Measurements from ENCODE around the gene HCN2. TPM values are rescaled to one million over a fixed set of nuclear protein-coding genes. Genes with fewer than 3 reads are reported as not detected.

HCN2 gene
- total and polyA plus RNA-seq, 2 of the 13 experiments (the other 11 are each of a cell fraction or from before 2014, with no cell fraction given): 0.01 TPM; not detected in 1

DNA sequence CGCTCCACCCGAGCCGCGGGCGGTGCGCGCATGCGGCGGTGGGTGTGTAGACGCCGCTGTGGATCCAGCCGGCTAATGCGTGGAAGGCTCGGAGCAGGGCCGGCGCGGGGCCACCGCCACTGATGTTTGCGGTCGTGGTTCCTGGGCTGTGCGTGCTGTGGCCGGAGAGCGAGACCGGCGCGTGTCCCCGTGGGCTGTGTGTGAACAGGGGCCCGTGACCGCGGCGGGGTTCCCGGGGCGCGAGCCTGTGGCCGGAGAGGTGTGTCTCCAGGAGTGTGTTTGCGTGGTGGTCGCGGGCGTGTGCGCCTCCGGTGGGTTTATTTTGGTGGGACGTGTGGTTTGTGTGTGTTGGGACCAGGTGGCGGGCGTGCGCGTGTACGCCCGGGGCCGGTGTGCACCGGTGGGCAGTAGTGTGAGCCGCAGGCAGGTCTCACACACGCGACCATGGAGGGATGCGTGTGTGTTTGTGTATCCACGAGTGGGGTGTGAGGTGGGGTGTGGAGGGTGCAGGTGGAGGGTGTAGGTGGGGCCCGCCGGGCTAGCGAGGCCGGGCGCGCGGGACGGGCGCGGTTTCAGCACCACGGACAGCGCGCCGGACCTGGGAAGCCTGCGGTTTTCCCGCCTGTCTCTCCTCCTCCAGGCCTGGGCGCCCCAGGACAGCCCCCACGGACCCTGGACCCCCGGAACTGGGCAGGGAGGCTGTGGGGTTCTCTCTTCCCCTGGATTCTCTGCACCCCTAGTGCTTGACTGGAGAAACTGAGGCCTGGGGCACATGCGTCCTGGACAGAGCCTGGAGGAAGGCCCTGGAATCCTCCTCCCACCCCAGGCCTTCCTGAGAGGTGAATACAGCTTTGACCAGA is 1.6 kb downstream of the HCN2 start (continued):
- TF ChIP-seq ZNF619 (CRISPR knock-in tag; IDR thresholded peaks at IDR 0.05): no peak
- TF ChIP-seq ZNF772 (CRISPR knock-in tag; IDR thresholded peaks at IDR 0.05): peak; percentile 69; the same call in 1 of the 2 replicates
- no peak for TF ChIP-seq HNF4A (CRISPR knock-in tag; IDR thresholded peaks at IDR 0.05)
- TF ChIP-seq KMT2A (CRISPR knock-in tag; IDR thresholded peaks at IDR 0.05): no peak
- peak; percentile 33; the same call in 1 of the 2 replicates for TF ChIP-seq FOSL2 (CRISPR knock-in tag; IDR thresholded peaks at IDR 0.05)
- TF ChIP-seq, protein P1, sequence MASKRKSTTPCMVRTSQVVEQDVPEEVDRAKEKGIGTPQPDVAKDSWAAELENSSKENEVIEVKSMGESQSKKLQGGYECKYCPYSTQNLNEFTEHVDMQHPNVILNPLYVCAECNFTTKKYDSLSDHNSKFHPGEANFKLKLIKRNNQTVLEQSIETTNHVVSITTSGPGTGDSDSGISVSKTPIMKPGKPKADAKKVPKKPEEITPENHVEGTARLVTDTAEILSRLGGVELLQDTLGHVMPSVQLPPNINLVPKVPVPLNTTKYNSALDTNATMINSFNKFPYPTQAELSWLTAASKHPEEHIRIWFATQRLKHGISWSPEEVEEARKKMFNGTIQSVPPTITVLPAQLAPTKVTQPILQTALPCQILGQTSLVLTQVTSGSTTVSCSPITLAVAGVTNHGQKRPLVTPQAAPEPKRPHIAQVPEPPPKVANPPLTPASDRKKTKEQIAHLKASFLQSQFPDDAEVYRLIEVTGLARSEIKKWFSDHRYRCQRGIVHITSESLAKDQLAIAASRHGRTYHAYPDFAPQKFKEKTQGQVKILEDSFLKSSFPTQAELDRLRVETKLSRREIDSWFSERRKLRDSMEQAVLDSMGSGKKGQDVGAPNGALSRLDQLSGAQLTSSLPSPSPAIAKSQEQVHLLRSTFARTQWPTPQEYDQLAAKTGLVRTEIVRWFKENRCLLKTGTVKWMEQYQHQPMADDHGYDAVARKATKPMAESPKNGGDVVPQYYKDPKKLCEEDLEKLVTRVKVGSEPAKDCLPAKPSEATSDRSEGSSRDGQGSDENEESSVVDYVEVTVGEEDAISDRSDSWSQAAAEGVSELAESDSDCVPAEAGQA (IDR thresholded peaks at IDR 0.05; ENCODE audit: low read depth): no peak
- TF ChIP-seq, protein P1 (CRISPR knock-in tag; IDR thresholded peaks at IDR 0.05; ENCODE audit: borderline replicate concordance): peak; percentile 88; the same call in 1 of the 2 replicates
- TF ChIP-seq JUND (CRISPR knock-in tag; IDR thresholded peaks at IDR 0.05): no peak
- peak; percentile 39; the same call in 1 of the 2 replicates for TF ChIP-seq IRF2 (CRISPR knock-in tag; IDR thresholded peaks at IDR 0.05)
- TF ChIP-seq, protein P2, sequence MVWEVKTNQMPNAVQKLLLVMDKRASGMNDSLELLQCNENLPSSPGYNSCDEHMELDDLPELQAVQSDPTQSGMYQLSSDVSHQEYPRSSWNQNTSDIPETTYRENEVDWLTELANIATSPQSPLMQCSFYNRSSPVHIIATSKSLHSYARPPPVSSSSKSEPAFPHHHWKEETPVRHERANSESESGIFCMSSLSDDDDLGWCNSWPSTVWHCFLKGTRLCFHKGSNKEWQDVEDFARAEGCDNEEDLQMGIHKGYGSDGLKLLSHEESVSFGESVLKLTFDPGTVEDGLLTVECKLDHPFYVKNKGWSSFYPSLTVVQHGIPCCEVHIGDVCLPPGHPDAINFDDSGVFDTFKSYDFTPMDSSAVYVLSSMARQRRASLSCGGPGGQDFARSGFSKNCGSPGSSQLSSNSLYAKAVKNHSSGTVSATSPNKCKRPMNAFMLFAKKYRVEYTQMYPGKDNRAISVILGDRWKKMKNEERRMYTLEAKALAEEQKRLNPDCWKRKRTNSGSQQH (CRISPR knock-in tag; IDR thresholded peaks at IDR 0.05; ENCODE audit: low read depth): 0 out of 2 replicates have a peak, but pooled peaks have one; percentile 71
- peak; percentile 95; the same call in 1 of the 2 replicates for TF ChIP-seq SNAI1 (CRISPR knock-in tag; IDR thresholded peaks at IDR 0.05; ENCODE audit: borderline replicate concordance)
- TF ChIP-seq ZNF296 (CRISPR knock-in tag; conservative IDR thresholded peaks at IDR 0.05): peak; percentile 67; the same call in 1 of the 2 replicates
- TF ChIP-seq, protein P3, sequence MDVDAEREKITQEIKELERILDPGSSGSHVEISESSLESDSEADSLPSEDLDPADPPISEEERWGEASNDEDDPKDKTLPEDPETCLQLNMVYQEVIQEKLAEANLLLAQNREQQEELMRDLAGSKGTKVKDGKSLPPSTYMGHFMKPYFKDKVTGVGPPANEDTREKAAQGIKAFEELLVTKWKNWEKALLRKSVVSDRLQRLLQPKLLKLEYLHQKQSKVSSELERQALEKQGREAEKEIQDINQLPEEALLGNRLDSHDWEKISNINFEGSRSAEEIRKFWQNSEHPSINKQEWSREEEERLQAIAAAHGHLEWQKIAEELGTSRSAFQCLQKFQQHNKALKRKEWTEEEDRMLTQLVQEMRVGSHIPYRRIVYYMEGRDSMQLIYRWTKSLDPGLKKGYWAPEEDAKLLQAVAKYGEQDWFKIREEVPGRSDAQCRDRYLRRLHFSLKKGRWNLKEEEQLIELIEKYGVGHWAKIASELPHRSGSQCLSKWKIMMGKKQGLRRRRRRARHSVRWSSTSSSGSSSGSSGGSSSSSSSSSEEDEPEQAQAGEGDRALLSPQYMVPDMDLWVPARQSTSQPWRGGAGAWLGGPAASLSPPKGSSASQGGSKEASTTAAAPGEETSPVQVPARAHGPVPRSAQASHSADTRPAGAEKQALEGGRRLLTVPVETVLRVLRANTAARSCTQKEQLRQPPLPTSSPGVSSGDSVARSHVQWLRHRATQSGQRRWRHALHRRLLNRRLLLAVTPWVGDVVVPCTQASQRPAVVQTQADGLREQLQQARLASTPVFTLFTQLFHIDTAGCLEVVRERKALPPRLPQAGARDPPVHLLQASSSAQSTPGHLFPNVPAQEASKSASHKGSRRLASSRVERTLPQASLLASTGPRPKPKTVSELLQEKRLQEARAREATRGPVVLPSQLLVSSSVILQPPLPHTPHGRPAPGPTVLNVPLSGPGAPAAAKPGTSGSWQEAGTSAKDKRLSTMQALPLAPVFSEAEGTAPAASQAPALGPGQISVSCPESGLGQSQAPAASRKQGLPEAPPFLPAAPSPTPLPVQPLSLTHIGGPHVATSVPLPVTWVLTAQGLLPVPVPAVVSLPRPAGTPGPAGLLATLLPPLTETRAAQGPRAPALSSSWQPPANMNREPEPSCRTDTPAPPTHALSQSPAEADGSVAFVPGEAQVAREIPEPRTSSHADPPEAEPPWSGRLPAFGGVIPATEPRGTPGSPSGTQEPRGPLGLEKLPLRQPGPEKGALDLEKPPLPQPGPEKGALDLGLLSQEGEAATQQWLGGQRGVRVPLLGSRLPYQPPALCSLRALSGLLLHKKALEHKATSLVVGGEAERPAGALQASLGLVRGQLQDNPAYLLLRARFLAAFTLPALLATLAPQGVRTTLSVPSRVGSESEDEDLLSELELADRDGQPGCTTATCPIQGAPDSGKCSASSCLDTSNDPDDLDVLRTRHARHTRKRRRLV (CRISPR knock-in tag; IDR thresholded peaks at IDR 0.05): no peak
- 0 out of 2 replicates have a peak, but pooled peaks have one; percentile 10 for TF ChIP-seq STAG1 (CRISPR knock-in tag; IDR thresholded peaks at IDR 0.05)
- TF ChIP-seq FOSL1 (CRISPR knock-in tag; IDR thresholded peaks at IDR 0.05; ENCODE audit: borderline replicate concordance): no peak

Measured in HepG2 (cell line).